NCI-H2107 (cell line): ENCODE data around the gene DRAM1.
"Not testable (repeated sequence)": the region's sequence is repeated elsewhere in the genome, so short reads cannot be mapped to it uniquely, and the experiment has no call there.

ENCODE experiments used
- DNase-seq: peaks from one replicate; lab custom pipeline; 2025; lab: John Stamatoyannopoulos, UW

The DRAM1 gene

GRCh38 chr12:101906226-101906625, 28.8 kb downstream of the DRAM1 start:
- no peak for DNase-seq

GRCh38 chr12:101908395-101908794, 31.0 kb downstream of the DRAM1 start:
- no peak for DNase-seq

GRCh38 chr12:101909646-101910045, 32.3 kb downstream of the DRAM1 start:
- no peak for DNase-seq

- no peak for DNase-seq
Measured at GRCh38 chr12:101915841-101916240, 38.5 kb downstream of the DRAM1 start.

- not testable (repeated sequence) for DNase-seq
Measured at GRCh38 chr12:101918805-101919204, 41.4 kb downstream of the DRAM1 start.

- DNase-seq, result no peak
Measured at GRCh38 chr12:101919447-101919846, 42.1 kb downstream of the DRAM1 start.

- no peak for DNase-seq
Measured at GRCh38 chr12:101920906-101921305, 43.5 kb downstream of the DRAM1 start.

- DNase-seq, result no peak
Measured at GRCh38 chr12:101923045-101923718, 45.8 kb downstream of the DRAM1 start.

GRCh38 chr12:101924618-101925017, 47.2 kb downstream of the DRAM1 start:
- DNase-seq, result no peak

GRCh38 chr12:101925361-101925760, 48.0 kb downstream of the DRAM1 start:
- no peak for DNase-seq

- DNase-seq, result no peak
Measured at GRCh38 chr12:101925935-101926334, 48.6 kb downstream of the DRAM1 start.

GRCh38 chr12:101927036-101927435, 49.7 kb downstream of the DRAM1 start:
- no peak for DNase-seq

GRCh38 chr12:101927999-101928398, 50.6 kb downstream of the DRAM1 start:
- DNase-seq, result no peak

GRCh38 chr12:101928556-101928955, 51.2 kb downstream of the DRAM1 start:
- DNase-seq, result no peak

- DNase-seq, result no peak
Measured at GRCh38 chr12:101929365-101930041, 52.1 kb downstream of the DRAM1 start.

- DNase-seq, result no peak
Measured at GRCh38 chr12:101931498-101932326, 54.3 kb downstream of the DRAM1 start.

GRCh38 chr12:101933866-101934514, 56.6 kb downstream of the DRAM1 start:
- DNase-seq, result no peak

GRCh38 chr12:101935890-101936746, 58.7 kb downstream of the DRAM1 start:
- DNase-seq, result no peak

GRCh38 chr12:101939306-101939705, 61.9 kb downstream of the DRAM1 start:
- DNase-seq, result no peak

GRCh38 chr12:101939856-101940265, 62.5 kb downstream of the DRAM1 start:
- peak; percentile 15 for DNase-seq

- no peak for DNase-seq
Measured at GRCh38 chr12:101940400-101940950, 63.1 kb downstream of the DRAM1 start.
